HL-60/S4 treated with phorbol 12-myristate 13-acetate at 8.2 ng/mL for 4 days and 3 days (cell line): ENCODE measurements around the gene NSDHL.
"Not testable (repeated sequence)": the region's sequence is repeated elsewhere in the genome, so short reads cannot be mapped to it uniquely, and the experiment has no call there.

ENCODE experiments used
- in situ Hi-C: fragments of 300-500 bp; cut with MboI; formaldehyde crosslinking; loops from 2 replicates; pipeline ENCODE4 v1.15.0; 2022; ENCODE audit warnings: low sequenced_read_pairs

The NSDHL gene

GRCh38 chrX:152910018-152910417, 79.2 kb downstream of the NSDHL start:
- in situ Hi-C loops, result not testable (repeated sequence)

GRCh38 chrX:152912106-152912505, 81.2 kb downstream of the NSDHL start:
- in situ Hi-C loops, result no loop called here

- in situ Hi-C loops, result no loop called here
These were observed 81.8 kb downstream of the NSDHL start for GRCh38 chrX:152912641-152913040.

GRCh38 chrX:152913346-152913745, 82.5 kb downstream of the NSDHL start:
- in situ Hi-C loops, result no loop called here

GRCh38 chrX:152913910-152914309, 83.0 kb downstream of the NSDHL start:
- in situ Hi-C loops, result no loop called here

GRCh38 chrX:152915541-152916241, 84.8 kb downstream of the NSDHL start:
- in situ Hi-C loops, result no loop called here

GRCh38 chrX:152917656-152918579, 87.1 kb downstream of the NSDHL start:
- in situ Hi-C loops, result no loop called here

- in situ Hi-C loops, result no loop called here
These were observed 87.8 kb downstream of the NSDHL start for GRCh38 chrX:152918707-152919106.
